OCI-LY7 (cell line): ENCODE measurements around the gene ATP6V0E1. TPM values are rescaled to one million over a fixed set of nuclear protein-coding genes. Genes with fewer than 3 reads are reported as not detected.

Experiments used
- BruUV-seq: library from RNA; stranded (reverse); fragments of 400-500 nt; replicated peaks from 2 replicates; lab custom pipeline; 2021; lab: Mats Ljungman, UMichigan
- CTCF ChIA-PET: fragments of 300-600 bp; sonication (Branson Sonifier 250); formaldehyde crosslinking; loops from one replicate; lab custom pipeline; 2022; ENCODE audit warnings: antibody characterized with exemption; ENCODE audit not compliant: unreplicated experiment; lab: Charles Lee
- POLR2A ChIA-PET: fragments of 300-600 bp; sonication (Branson Sonifier 250); formaldehyde crosslinking; loops from one replicate; lab custom pipeline; 2022; ENCODE audit warnings: antibody characterized with exemption; lab: Charles Lee
- DNase-seq: peaks from one replicate; pipeline ENCODE4 v3.0.0-alpha.2; 2015; ENCODE audit warnings: low spot score
- H2AFZ ChIP-seq: fragments of 200-600 bp; sonication (generic), shearing (Covaris generic); 2 replicates; pipeline ENCODE4 v1.6.1; 2014; ENCODE audit warnings: mild to moderate bottlenecking, antibody characterized with exemption, low read length, moderate library complexity
- H3K27ac ChIP-seq: fragments of 200-600 bp; sonication (generic); 2 replicates; pipeline ENCODE4 v1.5.1; 2014; ENCODE audit warnings: mixed run types, low read depth, mild to moderate bottlenecking, moderate library complexity, low read length, inconsistent platforms; ENCODE audit not compliant: poor library complexity, severe bottlenecking
- H3K36me3 ChIP-seq: fragments of 200-600 bp; sonication (generic); 2 replicates; pipeline ENCODE4 v1.6.1; 2014; ENCODE audit warnings: mild to moderate bottlenecking, antibody characterized with exemption, low read length, moderate library complexity, mixed read lengths; ENCODE audit not compliant: insufficient read depth
- H3K4me1 ChIP-seq: fragments of 200-600 bp; sonication (generic); 2 replicates; pipeline ENCODE4 v1.5.1; 2014; ENCODE audit warnings: mild to moderate bottlenecking, low read length; ENCODE audit not compliant: insufficient read depth, poor library complexity, severe bottlenecking
- H3K4me2 ChIP-seq: fragments of 200-600 bp; sonication (generic); 2 replicates; pipeline ENCODE4 v1.6.1; 2014; ENCODE audit warnings: mild to moderate bottlenecking, low read length
- H3K4me3 ChIP-seq: fragments of 200-600 bp; sonication (generic); 2 replicates; pipeline ENCODE4 v1.5.1; 2014; ENCODE audit warnings: mild to moderate bottlenecking, low read depth, low read length; ENCODE audit not compliant: poor library complexity, severe bottlenecking
- H3K79me2 ChIP-seq: fragments of 200-600 bp; sonication (generic); 2 replicates; pipeline ENCODE4 v1.6.1; 2016; ENCODE audit warnings: low read depth, mild to moderate bottlenecking, low read length, moderate library complexity, mixed read lengths; ENCODE audit not compliant: insufficient read depth
- H3K9me2 ChIP-seq: fragments of 200-600 bp; sonication (generic); 2 replicates; pipeline ENCODE4 v1.6.1; 2016; ENCODE audit warnings: mild to moderate bottlenecking, low read length, mixed read lengths; ENCODE audit not compliant: insufficient read depth
- H3K9me3 ChIP-seq: fragments of 200-600 bp; sonication (generic); 2 replicates; pipeline ENCODE4 v1.6.1; 2014; ENCODE audit warnings: mild to moderate bottlenecking, mixed run types, low read length, mixed read lengths
- H4K20me1 ChIP-seq: fragments of 200-600 bp; sonication (generic); 2 replicates; pipeline ENCODE4 v1.6.1; 2014; ENCODE audit warnings: mild to moderate bottlenecking, antibody characterized with exemption, low read length, moderate library complexity, mixed read lengths; ENCODE audit not compliant: insufficient read depth
- CTCF ChIP-seq: fragments of 200-600 bp; sonication (generic); conservative IDR thresholded peaks from 2 replicates; pipeline ENCODE4 v1.5.1; 2014; ENCODE audit warnings: mild to moderate bottlenecking, antibody characterized with exemption, low read length, moderate library complexity, mixed read lengths
- EZH2phosphoT487 ChIP-seq: fragments of 200-600 bp; sonication (generic); IDR thresholded peaks from 2 replicates; pipeline ENCODE4 v1.6.1; 2018; ENCODE audit warnings: low read depth, borderline replicate concordance, mild to moderate bottlenecking, mixed run types, antibody characterized with exemption, low read length, moderate library complexity, mixed read lengths
- intact Hi-C: fragments of 100-400 bp; cut with micrococcal nuclease; formaldehyde crosslinking; loops from one replicate; pipeline ENCODE4 v1.10.0; 2022; ENCODE audit not compliant: unreplicated experiment
- total RNA-seq, 2 experiments: library from RNA; depleted of rRNA in 1 of 2; stranded (reverse); fragments of >200 nt in 1 of 2; shearing (Covaris generic) in 1 of 2; gene quantifications; 2 replicates each; pipeline ENCODE4 v1.2.3, GENCODE V29; 2014 to 2022

The ATP6V0E1 gene
- total RNA-seq, 2 experiments from 2014 or later, result 39.9 to 59.4 TPM

- no TSS peak for BruUV-seq
- Histone ChIP-seq H3K36me3 (peaks cover 57% of the 10 kb centered on the region), H2AFZ (no peak overlapping the region), H3K27ac (no peak overlapping the region), H3K4me2 (no peak overlapping the region), H3K4me3 (no peak overlapping the region), H3K9me3 (no peaks in the 10 kb centered on the region), H3K79me2 (peaks cover 92% of the 10 kb centered on the region), H4K20me1 (peaks cover 6% of the 10 kb centered on the region; the same call in 1 of the 2 replicates), H3K9me2 (no peaks in the 10 kb centered on the region), H3K4me1 (peaks cover 7% of the 10 kb centered on the region)
- ChIA-PET CTCF (no interaction called here), POLR2A (interaction anchor here (0.5 to 1.1 kb wide), 4 partner anchors 19 to 141 kb away, joined by 3 to 4 read pairs (median 3); partner anchors contain the start of gene BNIP1)
- TF ChIP-seq EZH2phosphoT487 (no peak), CTCF (no peak)
- no peak for DNase-seq
- intact Hi-C loops, result no loop called here
These were observed 20.4 kb downstream of the ATP6V0E1 start for GRCh38 chr5:173004013-173004412.

- H3K36me3 ChIP-seq, result peaks cover 53% of the 10 kb centered on the region
- H4K20me1 ChIP-seq, result peaks cover 6% of the 10 kb centered on the region; the same call in 1 of the 2 replicates
- peaks cover 10% of the 10 kb centered on the region for H3K4me1 ChIP-seq
- TF ChIP-seq EZH2phosphoT487 (no peak), CTCF (no peak)
- no peak overlapping the region for H3K4me2 ChIP-seq
- no TSS peak for BruUV-seq
- no peaks in the 10 kb centered on the region for H3K9me2 ChIP-seq
- H3K27ac ChIP-seq, result no peak overlapping the region
- H3K4me3 ChIP-seq, result no peak overlapping the region
- H2AFZ ChIP-seq, result no peak overlapping the region
- intact Hi-C loops, result no loop called here
- no peaks in the 10 kb centered on the region for H3K9me3 ChIP-seq
- no peak for DNase-seq
- POLR2A ChIA-PET, result interaction anchor here (0.7 to 1.1 kb wide), 3 partner anchors 20 to 140 kb away, joined by 3 to 4 read pairs (median 3); partner anchors contain the start of gene BNIP1
- CTCF ChIA-PET, result no interaction called here
- H3K79me2 ChIP-seq, result peaks cover 92% of the 10 kb centered on the region
These were observed 20.9 kb downstream of the ATP6V0E1 start for GRCh38 chr5:173004447-173004846.

- peaks cover 88% of the 10 kb centered on the region for H3K79me2 ChIP-seq
- no peak overlapping the region for H3K4me2 ChIP-seq
- H3K36me3 ChIP-seq, result peaks cover 35% of the 10 kb centered on the region
- H3K27ac ChIP-seq, result no peak overlapping the region
- POLR2A ChIA-PET, result interaction anchor here (0.7 to 1.9 kb wide), 2 partner anchors 15 to 933 kb away, joined by 3 to 6 read pairs; no protein-coding TSS in a partner anchor
- no peak for TF ChIP-seq CTCF
- no peak overlapping the region for H3K4me3 ChIP-seq
- intact Hi-C loops, result no loop called here
- H2AFZ ChIP-seq, result no peak overlapping the region
- no peak for DNase-seq
- no peaks in the 10 kb centered on the region for H3K9me2 ChIP-seq
- CTCF ChIA-PET, result interaction anchor here (0.9 kb wide), 1 partner anchor 47 kb away, joined by 5 read pairs; no protein-coding TSS in a partner anchor
- no peaks in the 10 kb centered on the region for H3K9me3 ChIP-seq
- BruUV-seq, result no TSS peak
- H4K20me1 ChIP-seq, result no peaks in the 10 kb centered on the region
- H3K4me1 ChIP-seq, result peaks cover 5% of the 10 kb centered on the region
These were observed 26.4 kb downstream of the ATP6V0E1 start for GRCh38 chr5:173010021-173010420.
